ENCODE data around the gene PRKCH. TPM values are rescaled to one million over a fixed set of nuclear protein-coding genes. Genes with fewer than 3 reads are reported as not detected.

Gene PRKCH
- total RNA-seq, 1 experiment from 2014 or later = 18.3 TPM

- Histone ChIP-seq H3K36me3 (ENCODE audit: control insufficient read depth, insufficient read depth, low read length) (no peaks in the 10 kb centered on the region), H3K4me1 (no peaks in the 10 kb centered on the region), H3K9me3 (no peaks in the 10 kb centered on the region), H3K27me3 (replicated peaks; ENCODE audit: control insufficient read depth, insufficient read depth, low read length) (no peaks in the 10 kb centered on the region), H3K4me3 (ENCODE audit: low read depth, low read length) (no peak overlapping the region)
- no peaks in the 10 kb centered on the region for H3K4me1 Mint-ChIP-seq (ENCODE audit: low read depth, unreplicated experiment)
- no peak overlapping the region for H3K27ac Mint-ChIP-seq (ENCODE audit: unreplicated experiment)
- no peaks in the 10 kb centered on the region for H3K27me3 Mint-ChIP-seq (ENCODE audit: insufficient read depth, unreplicated experiment)
- ChIA-PET CTCF (no interaction called here), POLR2A (no interaction called here)
- BruUV-seq (replicated peaks) = no TSS peak
- H3K4me3 Mint-ChIP-seq (ENCODE audit: unreplicated experiment) = no peak overlapping the region
- peaks cover 11% of the 10 kb centered on the region for H3K36me3 Mint-ChIP-seq (ENCODE audit: insufficient read depth, unreplicated experiment)
- TF ChIP-seq CTCF (IDR thresholded peaks at IDR 0.05; ENCODE audit: insufficient read depth in 1 of 2, low read depth in 1 of 2, low read length in 1 of 2, severe bottlenecking in 1 of 2, unreplicated experiment in 1 of 2) = no peak
- intact Hi-C loops (cut with micrococcal nuclease; ENCODE audit: unreplicated experiment) = no loop called here
- no peak for DNase-seq
- no peaks in the 10 kb centered on the region for H3K9me3 Mint-ChIP-seq (ENCODE audit: unreplicated experiment)
Observed at GRCh38 chr14:61396694-61397093, 75.3 kb downstream of the PRKCH start.

GRCh38 chr14:61397615-61398014, 76.2 kb downstream of the PRKCH start:
- no peak for DNase-seq
- ChIA-PET POLR2A (no interaction called here), CTCF (no interaction called here)
- H3K36me3 ChIP-seq (ENCODE audit: control insufficient read depth, insufficient read depth, low read length) = no peaks in the 10 kb centered on the region
- BruUV-seq (replicated peaks) = no TSS peak
- no peak overlapping the region for H3K27ac Mint-ChIP-seq (ENCODE audit: unreplicated experiment)
- H3K27me3 ChIP-seq (replicated peaks; ENCODE audit: control insufficient read depth, insufficient read depth, low read length) = no peaks in the 10 kb centered on the region
- peaks cover 11% of the 10 kb centered on the region for H3K36me3 Mint-ChIP-seq (ENCODE audit: insufficient read depth, unreplicated experiment)
- H3K9me3 ChIP-seq = no peaks in the 10 kb centered on the region
- H3K9me3 Mint-ChIP-seq (ENCODE audit: unreplicated experiment) = no peaks in the 10 kb centered on the region
- H3K27me3 Mint-ChIP-seq (ENCODE audit: insufficient read depth, unreplicated experiment) = no peaks in the 10 kb centered on the region
- H3K4me3 ChIP-seq (ENCODE audit: low read depth, low read length) = no peak overlapping the region
- no peaks in the 10 kb centered on the region for H3K4me1 ChIP-seq
- H3K4me3 Mint-ChIP-seq (ENCODE audit: unreplicated experiment) = no peak overlapping the region
- H3K4me1 Mint-ChIP-seq (ENCODE audit: low read depth, unreplicated experiment) = no peaks in the 10 kb centered on the region
- intact Hi-C loops (cut with micrococcal nuclease; ENCODE audit: unreplicated experiment) = no loop called here
- no peak for TF ChIP-seq CTCF (IDR thresholded peaks at IDR 0.05; ENCODE audit: insufficient read depth in 1 of 2, low read depth in 1 of 2, low read length in 1 of 2, severe bottlenecking in 1 of 2, unreplicated experiment in 1 of 2)

GRCh38 chr14:61398221-61398620, 76.8 kb downstream of the PRKCH start:
- Histone ChIP-seq H3K27me3 (replicated peaks; ENCODE audit: control insufficient read depth, insufficient read depth, low read length) (no peaks in the 10 kb centered on the region), H3K4me1 (no peaks in the 10 kb centered on the region), H3K4me3 (ENCODE audit: low read depth, low read length) (no peak overlapping the region), H3K36me3 (ENCODE audit: control insufficient read depth, insufficient read depth, low read length) (no peaks in the 10 kb centered on the region), H3K9me3 (no peaks in the 10 kb centered on the region)
- BruUV-seq (replicated peaks) = no TSS peak
- H3K9me3 Mint-ChIP-seq (ENCODE audit: unreplicated experiment) = no peaks in the 10 kb centered on the region
- CTCF ChIA-PET = no interaction called here
- POLR2A ChIA-PET = no interaction called here
- no peaks in the 10 kb centered on the region for H3K27me3 Mint-ChIP-seq (ENCODE audit: insufficient read depth, unreplicated experiment)
- no peaks in the 10 kb centered on the region for H3K4me1 Mint-ChIP-seq (ENCODE audit: low read depth, unreplicated experiment)
- no peak overlapping the region for H3K4me3 Mint-ChIP-seq (ENCODE audit: unreplicated experiment)
- DNase-seq = no peak
- TF ChIP-seq CTCF (IDR thresholded peaks at IDR 0.05; ENCODE audit: insufficient read depth in 1 of 2, low read depth in 1 of 2, low read length in 1 of 2, severe bottlenecking in 1 of 2, unreplicated experiment in 1 of 2) = no peak
- no peak overlapping the region for H3K27ac Mint-ChIP-seq (ENCODE audit: unreplicated experiment)
- intact Hi-C loops (cut with micrococcal nuclease; ENCODE audit: unreplicated experiment) = no loop called here
- H3K36me3 Mint-ChIP-seq (ENCODE audit: insufficient read depth, unreplicated experiment) = peaks cover 11% of the 10 kb centered on the region
